ENCODE measurements around the gene TCF7L1.

The TCF7L1 gene

GRCh38 chr2:85356186-85356585, 223.0 kb downstream of the TCF7L1 start:
- Histone ChIP-seq H3K4me3 (no peak overlapping the region), H3K27ac (no peak overlapping the region)
- TF ChIP-seq, protein P1, sequence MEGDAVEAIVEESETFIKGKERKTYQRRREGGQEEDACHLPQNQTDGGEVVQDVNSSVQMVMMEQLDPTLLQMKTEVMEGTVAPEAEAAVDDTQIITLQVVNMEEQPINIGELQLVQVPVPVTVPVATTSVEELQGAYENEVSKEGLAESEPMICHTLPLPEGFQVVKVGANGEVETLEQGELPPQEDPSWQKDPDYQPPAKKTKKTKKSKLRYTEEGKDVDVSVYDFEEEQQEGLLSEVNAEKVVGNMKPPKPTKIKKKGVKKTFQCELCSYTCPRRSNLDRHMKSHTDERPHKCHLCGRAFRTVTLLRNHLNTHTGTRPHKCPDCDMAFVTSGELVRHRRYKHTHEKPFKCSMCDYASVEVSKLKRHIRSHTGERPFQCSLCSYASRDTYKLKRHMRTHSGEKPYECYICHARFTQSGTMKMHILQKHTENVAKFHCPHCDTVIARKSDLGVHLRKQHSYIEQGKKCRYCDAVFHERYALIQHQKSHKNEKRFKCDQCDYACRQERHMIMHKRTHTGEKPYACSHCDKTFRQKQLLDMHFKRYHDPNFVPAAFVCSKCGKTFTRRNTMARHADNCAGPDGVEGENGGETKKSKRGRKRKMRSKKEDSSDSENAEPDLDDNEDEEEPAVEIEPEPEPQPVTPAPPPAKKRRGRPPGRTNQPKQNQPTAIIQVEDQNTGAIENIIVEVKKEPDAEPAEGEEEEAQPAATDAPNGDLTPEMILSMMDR (IDR thresholded peaks at IDR 0.05) = no peak
- DNase-seq (ENCODE audit: low spot score) = peak; percentile 33

DNA sequence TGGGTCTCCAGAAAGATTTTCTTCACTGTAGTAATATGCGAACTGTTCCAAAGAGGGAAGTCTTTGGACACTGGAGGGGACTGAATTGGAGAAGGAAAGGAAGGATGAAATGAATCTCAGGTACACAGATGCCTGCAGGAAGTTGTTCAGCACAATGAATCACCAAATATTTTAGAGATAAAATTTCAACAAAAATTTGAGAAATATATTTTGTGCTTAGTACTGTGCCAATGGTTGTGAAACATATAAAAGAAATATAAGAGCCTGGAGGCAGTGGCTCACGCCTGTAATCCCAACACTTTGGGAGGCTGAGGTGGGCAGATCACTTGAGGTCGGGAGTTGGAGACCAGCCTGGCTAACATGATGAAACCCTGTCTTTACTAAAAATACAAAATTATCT, 224.5 kb downstream of the TCF7L1 start:
- no peak overlapping the region for H3K27ac ChIP-seq
- TF ChIP-seq, protein P1 (IDR thresholded peaks at IDR 0.05) = no peak

More for the DNA sequence above, 224.5 kb downstream of the TCF7L1 start:
- DNase-seq (ENCODE audit: low spot score) = no peak
- H3K4me3 ChIP-seq = no peak overlapping the region

All from coronary artery (tissue), 2 donors.